Hepatocyte (in vitro differentiated cells): ENCODE data around the gene NKX2-1.
A peak's percentile ranks its signal among the peaks of the same experiment; 100 is the strongest.

Experiments used
- EZH2 ChIP-seq: fragments of 200-600 bp; sonication (generic); IDR thresholded peaks from 2 replicates; pipeline ENCODE4 v1.6.1; 2016; ENCODE audit warnings: antibody characterized with exemption, mild to moderate bottlenecking, borderline replicate concordance
- TF ChIP-seq, protein P1 (sequence below): fragments of 200-600 bp; sonication (generic); IDR thresholded peaks from 2 replicates; pipeline ENCODE4 v1.5.1; 2016; ENCODE audit warnings: antibody characterized with exemption, mild to moderate bottlenecking; ENCODE audit not compliant: poor library complexity

- TF ChIP-seq, protein P1, sequence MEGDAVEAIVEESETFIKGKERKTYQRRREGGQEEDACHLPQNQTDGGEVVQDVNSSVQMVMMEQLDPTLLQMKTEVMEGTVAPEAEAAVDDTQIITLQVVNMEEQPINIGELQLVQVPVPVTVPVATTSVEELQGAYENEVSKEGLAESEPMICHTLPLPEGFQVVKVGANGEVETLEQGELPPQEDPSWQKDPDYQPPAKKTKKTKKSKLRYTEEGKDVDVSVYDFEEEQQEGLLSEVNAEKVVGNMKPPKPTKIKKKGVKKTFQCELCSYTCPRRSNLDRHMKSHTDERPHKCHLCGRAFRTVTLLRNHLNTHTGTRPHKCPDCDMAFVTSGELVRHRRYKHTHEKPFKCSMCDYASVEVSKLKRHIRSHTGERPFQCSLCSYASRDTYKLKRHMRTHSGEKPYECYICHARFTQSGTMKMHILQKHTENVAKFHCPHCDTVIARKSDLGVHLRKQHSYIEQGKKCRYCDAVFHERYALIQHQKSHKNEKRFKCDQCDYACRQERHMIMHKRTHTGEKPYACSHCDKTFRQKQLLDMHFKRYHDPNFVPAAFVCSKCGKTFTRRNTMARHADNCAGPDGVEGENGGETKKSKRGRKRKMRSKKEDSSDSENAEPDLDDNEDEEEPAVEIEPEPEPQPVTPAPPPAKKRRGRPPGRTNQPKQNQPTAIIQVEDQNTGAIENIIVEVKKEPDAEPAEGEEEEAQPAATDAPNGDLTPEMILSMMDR = no peak
- peak; percentile 22 for TF ChIP-seq EZH2
Measured at GRCh38 chr14:36522347-36522971, 2.4 kb upstream of the NKX2-1 start.
